CD4-positive, alpha-beta T cell (primary cell): ENCODE results near the gene ALDH9A1. TPM values are rescaled to one million over a fixed set of nuclear protein-coding genes. Genes with fewer than 3 reads are reported as not detected.
A peak's percentile ranks its signal among the peaks of the same experiment; 100 is the strongest.

Experiments used
- ATAC-seq: fragments of 200-7000 bp; cut with Tn5 transposase; one replicate; pipeline ENCODE4 v1.10.0; 2022; ENCODE audit warnings: mild to moderate bottlenecking; ENCODE audit not compliant: poor library complexity
- CTCF ChIA-PET: fragments of 350-600 bp; sonication (Branson Sonifier 250); formaldehyde crosslinking; loops from one replicate; lab custom pipeline; 2021; ENCODE audit warnings: antibody characterized with exemption, inconsistent platforms; lab: Charles Lee
- POLR2A ChIA-PET: fragments of 350-600 bp; sonication (Branson Sonifier 250); formaldehyde crosslinking; loops from one replicate; lab custom pipeline; 2021; ENCODE audit warnings: antibody characterized with exemption, inconsistent platforms; lab: Charles Lee
- DNase-seq, 14 experiments: peaks; one replicate each; pipeline ENCODE4 v3.0.0-alpha.2; 2013 to 2020; ENCODE audit warnings: mixed read lengths in 2 of 14
- H3K27ac ChIP-seq, 2 donors: one replicate each; pipeline versions ENCODE4 v1.5.1 to v1.7.0; 2013; ENCODE audit warnings: low read length in 2 of 2, low read depth in 1 of 2, mild to moderate bottlenecking in 1 of 2
- H3K27me3 ChIP-seq, 2 experiments: 1 replicate in 1 of 2; 2 replicates in 1 of 2; pipeline versions ENCODE4 v1.6.1 to v1.7.0; 2013; ENCODE audit warnings: low read length in 2 of 2, control low read depth in 1 of 2, mild to moderate bottlenecking in 1 of 2, moderate library complexity in 1 of 2; ENCODE audit not compliant: insufficient read depth in 2 of 2, control insufficient read depth in 1 of 2
- H3K36me3 ChIP-seq: one replicate; pipeline ENCODE4 v1.6.1; 2013; ENCODE audit warnings: low read length, control low read depth; ENCODE audit not compliant: insufficient read depth
- H3K4me1 ChIP-seq: one replicate; pipeline ENCODE4 v1.6.1; 2013; ENCODE audit warnings: low read length, control low read depth; ENCODE audit not compliant: insufficient read depth
- H3K4me3 ChIP-seq: one replicate; pipeline ENCODE4 v1.5.1; 2013; ENCODE audit warnings: mild to moderate bottlenecking, low read length, moderate library complexity
- H3K9me3 ChIP-seq, 2 experiments: 1 replicate in 1 of 2; 2 replicates in 1 of 2; pipeline versions ENCODE4 v1.6.1 to v1.7.0; 2013; ENCODE audit warnings: low read length in 2 of 2, mild to moderate bottlenecking in 2 of 2, control low read depth in 1 of 2, moderate library complexity in 1 of 2; ENCODE audit not compliant: control insufficient read depth in 1 of 2, insufficient read depth in 1 of 2
- H3K27ac Mint-ChIP-seq: one replicate; pipeline ENCODE4 v1.8.0; 2020; ENCODE audit warnings: mixed read lengths
- H3K27me3 Mint-ChIP-seq: one replicate; pipeline ENCODE4 v1.8.0; 2021; ENCODE audit warnings: mixed read lengths
- H3K36me3 Mint-ChIP-seq: one replicate; pipeline ENCODE4 v1.8.0; 2021; ENCODE audit warnings: low read depth, mixed read lengths
- H3K4me1 Mint-ChIP-seq: one replicate; pipeline ENCODE4 v1.8.0; 2021; ENCODE audit warnings: low read depth, mixed read lengths
- H3K4me3 Mint-ChIP-seq: one replicate; pipeline ENCODE4 v1.8.0; 2020; ENCODE audit warnings: mild to moderate bottlenecking, mixed read lengths
- H3K9me3 Mint-ChIP-seq: one replicate; pipeline ENCODE4 v1.8.0; 2020; ENCODE audit warnings: mixed read lengths
- CTCF ChIP-seq: fragments of 200-600 bp; IDR thresholded peaks from one replicate; pipeline ENCODE4 v1.8.0; 2022; ENCODE audit warnings: antibody characterized with exemption, mild to moderate bottlenecking
- intact Hi-C, 2 experiments: fragments of 100-400 bp; cut with DNase I in 1 of 2; cut with micrococcal nuclease in 1 of 2; formaldehyde crosslinking; loops; one replicate each; pipeline versions ENCODE4 v1.15.1 to v1.9.0; 2023 to 2025; cut with DNase I, micrococcal nuclease
- total RNA-seq, 174 experiments: library from RNA in 2 of 174; stranded (reverse) in 2 of 174; gene quantifications; one replicate each; pipeline ENCODE4 v1.2.3 and lab custom pipeline; 2021 to 2026

The ALDH9A1 gene
- total RNA-seq, 2 experiments from 2014 or later: 33.9 to 35.5 TPM

DNA sequence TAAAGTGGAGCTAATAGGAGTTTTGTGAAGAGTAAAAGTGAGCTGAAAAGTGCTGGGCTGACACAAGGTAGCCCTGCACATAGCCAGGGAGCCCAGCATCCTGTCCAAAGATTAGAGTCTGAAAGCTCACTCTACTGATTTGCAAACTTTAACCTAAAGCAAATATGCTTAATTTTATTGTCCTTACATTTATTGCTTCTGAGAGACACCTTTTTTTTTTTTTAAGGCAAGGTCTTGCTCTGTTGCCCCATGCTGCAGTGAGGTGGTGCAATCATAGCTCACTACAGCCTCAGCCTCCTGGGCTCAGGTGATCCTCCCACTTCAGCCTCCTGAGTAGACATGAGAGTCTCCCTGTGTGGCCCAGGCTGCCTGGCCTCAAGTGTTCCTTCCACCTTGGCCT lies 50.8 kb downstream of the ALDH9A1 start:
- no peak for TF ChIP-seq CTCF
- H3K4me3 Mint-ChIP-seq: no peak overlapping the region
- H3K4me3 ChIP-seq: no peak overlapping the region
- intact Hi-C loops: no loop called here
- no peak overlapping the region for H3K27ac Mint-ChIP-seq
- H3K27ac ChIP-seq: no peak overlapping the region
- H3K9me3 Mint-ChIP-seq: no peaks in the 10 kb centered on the region
- H3K36me3 Mint-ChIP-seq: peaks cover 28% of the 10 kb centered on the region
- H3K27me3 Mint-ChIP-seq: no peaks in the 10 kb centered on the region
- H3K4me1 ChIP-seq: peaks cover 11% of the 10 kb centered on the region
- DNase-seq: no peak
- ChIA-PET POLR2A (no interaction called here), CTCF (no interaction called here)
- ATAC-seq: no peak
- peaks cover 28% of the 10 kb centered on the region for H3K4me1 Mint-ChIP-seq
- no peaks in the 10 kb centered on the region for H3K27me3 ChIP-seq
- no peaks in the 10 kb centered on the region for H3K9me3 ChIP-seq
- H3K36me3 ChIP-seq: peaks cover 14% of the 10 kb centered on the region

DNA sequence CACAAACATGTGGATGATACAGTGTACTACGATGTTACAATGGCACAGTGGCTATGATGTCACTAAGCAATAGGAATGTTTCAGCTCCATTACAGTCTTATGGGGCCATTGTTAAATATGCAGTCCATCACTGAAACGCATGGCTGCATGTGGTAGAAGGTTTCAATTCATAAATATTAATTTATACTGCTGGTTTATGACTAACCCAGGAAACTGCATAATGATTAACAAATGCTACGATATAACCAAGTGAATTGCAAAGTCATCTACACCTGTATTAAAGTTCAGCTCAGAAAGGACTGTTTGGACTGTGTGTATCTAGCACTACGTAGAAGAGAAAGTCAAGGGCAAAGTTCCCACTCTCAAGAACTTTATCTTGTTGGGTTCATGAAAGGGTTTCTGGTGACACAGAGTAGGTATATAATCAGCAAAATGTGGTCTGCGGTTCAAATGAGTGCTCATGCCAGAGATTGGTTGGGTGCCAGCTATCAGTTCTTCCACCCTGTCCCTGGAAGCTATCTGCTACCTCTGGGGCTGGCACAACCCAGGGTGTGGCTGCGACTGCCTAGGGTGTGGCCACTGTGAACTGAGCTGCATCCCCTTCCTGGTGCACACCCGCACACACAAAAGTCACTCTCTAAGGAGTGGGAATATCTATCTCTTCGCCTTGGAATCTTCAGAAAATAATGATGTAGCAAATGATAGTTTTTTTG lies 52.6 kb downstream of the ALDH9A1 start:
- H3K4me1 ChIP-seq: peaks cover 11% of the 10 kb centered on the region
- no peaks in the 10 kb centered on the region for H3K27me3 ChIP-seq
- CTCF ChIA-PET: interaction anchor here (1.3 kb wide), 1 partner anchor 52 kb away, joined by 7 read pairs; the partner anchor contains the start of gene ALDH9A1
- TF ChIP-seq CTCF: no peak
- no peak overlapping the region for H3K27ac ChIP-seq
- peaks cover 14% of the 10 kb centered on the region for H3K36me3 Mint-ChIP-seq
- ATAC-seq (peak; percentile 80), DNase-seq (peak in 7 of 14 experiments; percentile 5 to 58 (median 28))
- H3K27me3 Mint-ChIP-seq: no peaks in the 10 kb centered on the region
- peaks cover 4% of the 10 kb centered on the region for H3K36me3 ChIP-seq
- POLR2A ChIA-PET: interaction anchor here (0.8 to 1.1 kb wide), 4 partner anchors 8 to 52 kb away, joined by 3 to 5 read pairs (median 4); partner anchors contain the start of genes ALDH9A1 and MGST3
- H3K27ac Mint-ChIP-seq: peak overlapping the region; percentile 7
- H3K4me3 Mint-ChIP-seq: no peak overlapping the region
- intact Hi-C loops: no loop called here
- no peaks in the 10 kb centered on the region for H3K9me3 Mint-ChIP-seq
- peaks cover 33% of the 10 kb centered on the region for H3K4me1 Mint-ChIP-seq
- H3K9me3 ChIP-seq: no peaks in the 10 kb centered on the region
- no peak overlapping the region for H3K4me3 ChIP-seq

GRCh38 chr1:165644064-165644735 lies 54.2 kb downstream of the ALDH9A1 start:
- POLR2A ChIA-PET: no interaction called here

More at GRCh38 chr1:165644064-165644735, 54.2 kb downstream of the ALDH9A1 start:
- no peak overlapping the region for H3K4me3 ChIP-seq
- H3K27ac ChIP-seq: no peak overlapping the region
- Mint-ChIP-seq H3K27me3 (no peaks in the 10 kb centered on the region), H3K36me3 (peaks cover 13% of the 10 kb centered on the region), H3K9me3 (no peaks in the 10 kb centered on the region), H3K27ac (no peak overlapping the region), H3K4me1 (peaks cover 40% of the 10 kb centered on the region), H3K4me3 (no peak overlapping the region)
- H3K36me3 ChIP-seq: peaks cover 3% of the 10 kb centered on the region
- ATAC-seq: no peak
- DNase-seq: no peak
- H3K27me3 ChIP-seq: no peaks in the 10 kb centered on the region
- intact Hi-C loops: no loop called here
- TF ChIP-seq CTCF: no peak
- CTCF ChIA-PET: no interaction called here
- peaks cover 11% of the 10 kb centered on the region for H3K4me1 ChIP-seq
- no peaks in the 10 kb centered on the region for H3K9me3 ChIP-seq
